MM.1S (cell line): ENCODE results near the gene VPS8.

Source experiments
- DNase-seq: peaks from one replicate; pipeline ENCODE4 v3.0.0-alpha.2; 2015
- H2AFZ ChIP-seq: fragments of 300-600 bp; sonication (generic); 2 replicates; pipeline ENCODE4 v1.6.0; 2016; ENCODE audit warnings: antibody characterized with exemption, low read length
- H3F3A ChIP-seq: fragments of 300-600 bp; sonication (generic); 2 replicates; pipeline ENCODE4 v1.6.1; 2016; ENCODE audit warnings: mild to moderate bottlenecking, antibody characterized with exemption, low read length, moderate library complexity, mixed read lengths; ENCODE audit not compliant: insufficient read depth
- H3K27ac ChIP-seq: fragments of 300-600 bp; sonication (generic); 2 replicates; pipeline ENCODE4 v1.5.1; 2016; ENCODE audit warnings: mild to moderate bottlenecking, low read length
- H3K27me3 ChIP-seq: fragments of 300-600 bp; sonication (generic); replicated peaks from 2 replicates; pipeline ENCODE4 v1.6.0; 2016; ENCODE audit warnings: low read length; ENCODE audit not compliant: insufficient read depth
- H3K36me3 ChIP-seq: fragments of 300-600 bp; sonication (generic); replicated peaks from 2 replicates; pipeline ENCODE4 v1.6.1; 2016; ENCODE audit warnings: mild to moderate bottlenecking, low read length, mixed read lengths; ENCODE audit not compliant: insufficient read depth
- H3K4me1 ChIP-seq: fragments of 300-600 bp; sonication (generic); 2 replicates; pipeline ENCODE4 v1.6.1; 2016; ENCODE audit warnings: low read length, mixed read lengths
- H3K4me2 ChIP-seq: fragments of 300-600 bp; sonication (generic); 2 replicates; pipeline ENCODE4 v1.6.0; 2016; ENCODE audit warnings: low read depth, low read length
- H3K4me3 ChIP-seq: fragments of 300-600 bp; sonication (generic); 2 replicates; pipeline ENCODE4 v1.5.1; 2016; ENCODE audit warnings: low read length, mixed read lengths
- H3K79me2 ChIP-seq: fragments of 300-600 bp; sonication (generic); 2 replicates; pipeline ENCODE4 v1.6.1; 2016; ENCODE audit warnings: mixed run types, low read length, mixed read lengths
- H3K9ac ChIP-seq: fragments of 300-600 bp; sonication (generic); 2 replicates; pipeline ENCODE4 v1.6.1; 2016; ENCODE audit warnings: low read length, mixed read lengths
- H3K9me2 ChIP-seq: fragments of 300-600 bp; sonication (generic); replicated peaks from 2 replicates; pipeline ENCODE4 v1.6.1; 2016; ENCODE audit warnings: mild to moderate bottlenecking, low read length, mixed read lengths; ENCODE audit not compliant: insufficient read depth
- H3K9me3 ChIP-seq: fragments of 300-600 bp; sonication (generic); replicated peaks from 2 replicates; pipeline ENCODE4 v1.6.1; 2016; ENCODE audit warnings: mild to moderate bottlenecking, low read length, mixed read lengths; ENCODE audit not compliant: insufficient read depth
- H4K20me1 ChIP-seq: fragments of 300-600 bp; sonication (generic); 2 replicates; pipeline ENCODE4 v1.6.1; 2016; ENCODE audit warnings: mild to moderate bottlenecking, low read length, moderate library complexity, mixed read lengths; ENCODE audit not compliant: insufficient read depth
- CTCF ChIP-seq: fragments of 300-600 bp; sonication (generic); IDR thresholded peaks from 2 replicates; pipeline ENCODE4 v1.5.1; 2016; ENCODE audit warnings: antibody characterized with exemption, low read length, mixed read lengths
- EZH2 ChIP-seq: fragments of 300-600 bp; sonication (generic); optimal IDR thresholded peaks from 2 replicates; pipeline ENCODE3; 2017; ENCODE audit warnings: low read depth, mild to moderate bottlenecking, antibody characterized with exemption, low read length, mixed read lengths
- EZH2phosphoT487 ChIP-seq: fragments of 300-600 bp; sonication (generic); IDR thresholded peaks from 2 replicates; pipeline ENCODE4 v1.6.1; 2018; ENCODE audit warnings: antibody characterized with exemption, low read length

Gene VPS8

GRCh38 chr3:184827572-184827971, 15.6 kb downstream of the VPS8 start:
- Histone ChIP-seq H3K9me2 (no peaks in the 10 kb centered on the region), H3K27ac (no peak overlapping the region), H3K36me3 (no peaks in the 10 kb centered on the region), H4K20me1 (no peaks in the 10 kb centered on the region), H3K27me3 (no peaks in the 10 kb centered on the region), H3K9ac (no peak overlapping the region), H3K9me3 (no peaks in the 10 kb centered on the region), H3K79me2 (no peaks in the 10 kb centered on the region), H2AFZ (no peak overlapping the region), H3K4me1 (no peaks in the 10 kb centered on the region), H3K4me3 (no peak overlapping the region), H3F3A (no peaks in the 10 kb centered on the region), H3K4me2 (no peak overlapping the region)
- TF ChIP-seq EZH2phosphoT487 (no peak), CTCF (no peak), EZH2 (no peak)
- no peak for DNase-seq

GRCh38 chr3:184832044-184832443, 20.1 kb downstream of the VPS8 start:
- Histone ChIP-seq H4K20me1 (no peaks in the 10 kb centered on the region), H3K9ac (no peak overlapping the region), H3F3A (no peaks in the 10 kb centered on the region), H3K36me3 (no peaks in the 10 kb centered on the region), H3K79me2 (no peaks in the 10 kb centered on the region), H3K27ac (no peak overlapping the region), H3K9me2 (no peaks in the 10 kb centered on the region), H3K4me3 (no peak overlapping the region), H3K4me2 (no peak overlapping the region), H3K9me3 (no peaks in the 10 kb centered on the region), H2AFZ (no peak overlapping the region), H3K27me3 (no peaks in the 10 kb centered on the region), H3K4me1 (no peaks in the 10 kb centered on the region)
- no peak for DNase-seq
- TF ChIP-seq EZH2 (no peak), CTCF (no peak), EZH2phosphoT487 (no peak)

- Histone ChIP-seq H3F3A (no peaks in the 10 kb centered on the region), H2AFZ (no peak overlapping the region), H3K4me1 (no peaks in the 10 kb centered on the region), H3K9ac (no peak overlapping the region), H3K9me2 (no peaks in the 10 kb centered on the region), H3K36me3 (no peaks in the 10 kb centered on the region), H3K4me3 (no peak overlapping the region), H3K4me2 (no peak overlapping the region), H3K27me3 (no peaks in the 10 kb centered on the region), H4K20me1 (no peaks in the 10 kb centered on the region), H3K9me3 (no peaks in the 10 kb centered on the region), H3K27ac (no peak overlapping the region), H3K79me2 (no peaks in the 10 kb centered on the region)
- TF ChIP-seq CTCF (no peak), EZH2phosphoT487 (no peak), EZH2 (no peak)
- DNase-seq = no peak
These were observed 20.9 kb downstream of the VPS8 start for GRCh38 chr3:184832903-184833302.
